ENCODE measurements around the gene TEX35.
"Not testable (repeated sequence)": the region's sequence is repeated elsewhere in the genome, so short reads cannot be mapped to it uniquely, and the experiment has no call there.

TEX35 gene

DNA sequence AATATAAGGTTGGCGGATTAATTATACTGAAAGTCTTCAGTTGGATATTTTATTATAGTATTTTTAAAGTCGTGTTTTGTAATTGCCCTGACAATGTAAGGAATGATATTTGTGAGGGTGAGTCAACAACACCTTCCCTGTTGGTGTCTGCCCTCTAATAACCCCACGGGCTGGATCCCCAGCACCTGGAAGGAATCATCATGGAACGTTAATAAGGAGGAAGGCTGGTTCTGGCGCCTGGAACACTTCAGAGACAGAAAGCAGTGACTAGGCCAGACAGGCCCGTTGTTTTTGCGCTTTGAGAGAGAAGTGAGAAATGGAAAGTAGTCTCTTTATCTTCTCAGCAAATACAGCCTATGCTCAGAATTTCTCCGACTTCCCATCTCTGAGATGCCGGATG lies 31.6 kb downstream of the TEX35 start:
- DNase-seq = no peak

DNA sequence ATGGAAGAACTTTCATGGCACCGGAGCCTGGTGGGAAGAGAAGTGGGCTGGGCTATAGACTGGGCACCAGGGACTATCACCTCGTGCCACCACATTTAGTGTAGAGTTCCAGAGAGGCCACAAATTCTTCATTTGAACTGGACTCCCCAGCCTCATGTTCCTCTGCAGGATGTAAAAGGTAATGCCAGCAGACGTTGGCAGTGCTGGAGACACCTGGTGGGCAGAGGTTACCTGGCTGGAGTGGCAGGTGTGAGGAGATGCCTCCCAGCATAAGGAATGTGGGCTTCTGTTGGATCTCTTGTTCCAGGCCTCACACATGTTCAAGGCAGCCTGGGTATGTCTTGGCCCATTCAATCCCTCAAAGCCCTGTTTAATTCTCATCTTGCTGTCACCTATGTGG lies 35.2 kb downstream of the TEX35 start:
- DNase-seq = no peak

DNA sequence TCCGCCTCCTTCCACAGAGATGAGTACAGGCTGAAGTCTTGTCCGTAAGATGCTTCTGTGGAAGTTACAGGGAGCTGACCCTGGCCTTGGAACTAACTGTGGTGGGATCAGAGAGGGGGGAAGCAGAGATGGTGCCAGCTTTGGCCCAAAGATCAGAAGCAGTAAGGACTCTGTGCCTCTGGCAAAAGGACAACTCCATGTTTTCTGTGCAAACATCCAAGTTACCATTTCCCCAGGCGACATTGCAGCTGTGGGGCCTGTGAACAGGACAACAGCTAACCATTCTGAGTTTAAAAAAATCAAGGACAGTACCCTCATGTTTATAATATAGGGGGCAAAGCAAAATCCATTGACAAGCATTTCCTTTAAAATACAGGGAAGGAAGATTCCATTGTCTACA lies 38.4 kb downstream of the TEX35 start:
- no peak for DNase-seq

DNA sequence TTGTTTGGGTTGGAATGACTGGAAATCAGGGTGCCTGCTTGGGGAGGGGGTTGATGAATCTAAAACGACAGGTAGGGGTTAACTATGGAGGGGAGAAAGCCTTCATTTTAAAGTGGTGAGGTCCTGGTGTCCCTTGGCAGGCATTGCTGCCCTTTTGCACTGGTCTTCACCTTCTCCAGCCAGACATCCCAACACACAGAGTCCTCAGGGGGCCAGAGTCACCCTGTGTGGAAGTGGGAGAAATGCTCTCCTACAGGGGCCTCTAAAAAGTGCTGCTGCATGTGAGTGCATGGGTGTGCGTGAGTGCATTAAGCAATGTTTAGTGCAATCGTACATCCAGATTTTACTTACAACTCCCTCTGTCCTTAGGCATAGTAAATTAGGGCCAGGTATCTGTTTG lies 39.0 kb downstream of the TEX35 start:
- DNase-seq = no peak

DNA sequence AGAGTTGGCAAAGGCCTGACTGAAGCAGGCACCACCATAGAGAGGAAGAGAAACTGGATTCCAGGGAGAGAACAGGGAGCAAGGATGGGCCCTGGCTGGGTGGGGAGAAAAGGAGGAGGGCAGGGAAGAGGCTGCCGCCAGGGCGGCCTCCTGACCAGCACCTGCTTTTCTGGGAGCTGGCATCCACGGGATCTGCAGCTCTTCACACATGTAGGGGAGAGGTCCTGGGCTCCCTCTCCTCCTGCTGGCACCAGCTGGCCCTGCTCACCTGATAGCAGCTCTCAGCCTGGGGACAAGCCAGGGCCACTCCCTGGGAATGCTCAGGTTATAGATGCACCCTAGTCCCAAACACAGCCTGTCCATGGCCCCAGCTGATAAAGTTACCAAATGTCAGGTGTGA lies 39.9 kb downstream of the TEX35 start:
- DNase-seq = no peak

DNA sequence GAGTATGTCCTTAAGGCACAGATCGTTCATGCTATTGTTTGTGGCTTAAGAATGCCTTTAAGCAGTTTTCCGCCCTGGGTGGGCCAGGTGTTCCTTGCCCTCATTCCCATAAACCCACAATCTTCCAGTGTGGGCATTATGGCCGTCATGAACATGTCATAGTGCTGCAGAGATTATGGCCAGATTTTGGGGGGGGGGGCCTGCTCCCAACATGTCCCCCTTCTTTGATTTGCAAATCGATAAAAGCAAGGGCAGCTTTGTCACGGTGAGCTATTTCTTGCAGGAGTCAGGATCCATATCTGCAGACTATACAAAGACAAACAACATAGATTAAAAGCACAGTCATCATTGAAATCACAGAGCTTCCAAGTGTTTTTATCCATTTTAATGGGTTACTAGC lies 41.4 kb downstream of the TEX35 start:
- not testable (repeated sequence) for DNase-seq

DNA sequence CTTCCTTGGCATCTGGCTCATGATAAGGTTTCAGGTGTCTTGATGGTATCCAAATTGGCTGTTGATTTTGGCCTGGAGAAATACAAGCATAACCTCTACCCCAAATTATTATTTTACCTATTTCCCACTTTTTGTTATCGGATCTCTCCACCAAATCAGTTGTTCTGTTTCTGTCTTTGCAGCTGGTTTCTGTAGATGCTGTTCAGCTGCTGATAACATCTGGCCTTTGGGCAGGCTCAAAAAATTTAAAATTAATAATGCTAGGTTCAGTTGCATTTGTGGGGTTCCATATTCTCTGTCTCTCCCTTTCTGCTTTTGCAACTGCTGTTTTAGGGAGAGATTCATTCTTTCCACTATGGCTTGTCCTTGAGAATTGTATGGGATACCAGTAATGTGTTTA lies 42.7 kb downstream of the TEX35 start:
- not testable (repeated sequence) for DNase-seq

DNA sequence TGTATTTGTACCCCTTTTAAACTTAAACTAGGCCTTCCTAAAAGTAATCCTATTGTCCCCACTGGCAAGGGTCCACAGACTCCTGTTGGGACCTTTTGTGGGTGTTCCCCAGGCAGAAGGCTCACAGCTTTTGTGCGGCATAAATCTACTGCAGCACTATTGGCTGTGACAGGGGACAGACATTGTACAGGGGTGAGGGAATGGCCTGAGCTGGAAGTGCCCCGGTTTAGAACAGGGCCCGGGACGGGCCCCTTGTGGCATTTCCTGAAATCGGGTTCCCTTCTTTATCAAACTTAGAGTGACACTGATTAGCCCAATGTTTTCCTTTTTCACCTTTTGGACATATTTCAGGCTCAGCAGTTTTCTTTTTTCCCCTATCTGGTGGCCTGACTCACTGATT lies 45.9 kb downstream of the TEX35 start:
- not testable (repeated sequence) for DNase-seq

DNA sequence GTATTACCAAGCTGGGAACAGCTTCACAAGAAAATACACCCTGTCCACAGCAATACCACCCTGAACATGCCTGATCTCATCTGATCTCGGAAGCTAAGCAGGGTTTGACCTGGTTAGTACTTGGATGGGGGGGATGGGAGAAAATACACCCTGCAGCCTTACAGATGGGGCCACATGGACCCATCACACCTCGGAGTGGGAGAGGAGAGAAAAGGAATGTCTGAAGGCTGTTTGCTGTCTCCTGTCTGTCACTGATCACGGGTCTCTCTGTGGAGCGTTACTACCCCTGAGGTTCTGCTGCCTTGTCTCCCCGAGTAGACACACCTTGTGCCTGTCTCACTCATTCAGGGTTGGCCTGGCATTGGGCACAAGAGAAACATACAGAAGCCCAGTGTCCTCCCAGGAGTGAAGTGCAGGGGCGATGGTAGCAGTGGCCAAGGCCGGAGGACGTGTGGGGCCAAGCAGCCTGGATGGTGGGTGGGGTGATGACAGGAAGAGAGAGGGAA lies 48.0 kb downstream of the TEX35 start:
- no peak for DNase-seq

DNA sequence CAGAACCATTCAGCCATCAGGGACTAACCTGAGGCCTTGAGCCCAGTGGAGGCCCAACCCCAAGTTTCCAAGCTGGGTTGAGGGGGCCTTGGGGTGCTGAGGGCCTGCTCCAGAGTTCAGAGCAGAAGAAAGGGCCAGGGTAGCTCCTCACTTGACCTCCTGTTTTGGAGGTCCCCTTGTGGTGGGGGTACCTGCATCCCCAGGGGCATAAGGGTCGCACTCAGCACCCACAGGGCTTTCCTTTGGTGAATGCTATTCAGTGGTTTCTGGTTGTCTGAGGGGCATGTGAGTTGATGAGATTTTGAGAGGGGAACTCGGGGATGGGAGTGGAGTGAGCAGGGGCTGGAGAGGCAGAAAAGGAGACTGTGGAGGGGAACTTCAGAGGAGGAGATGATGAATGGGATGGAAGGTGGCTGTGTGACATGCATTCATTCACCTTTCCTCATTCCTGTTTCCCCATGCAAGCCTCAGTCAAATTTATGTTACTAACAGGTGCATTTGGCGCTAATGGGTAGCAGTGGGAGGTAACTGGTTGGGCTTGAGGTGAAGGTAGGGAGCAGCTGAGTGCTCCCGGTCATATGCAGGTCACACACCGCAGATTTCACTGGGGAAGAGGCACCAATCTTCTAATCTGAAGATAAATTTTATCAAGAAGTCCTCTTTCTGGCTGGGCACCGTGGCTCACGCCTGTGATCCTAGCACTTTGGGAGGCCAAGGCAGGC lies 50.4 kb downstream of the TEX35 start:
- no peak for DNase-seq

DNA sequence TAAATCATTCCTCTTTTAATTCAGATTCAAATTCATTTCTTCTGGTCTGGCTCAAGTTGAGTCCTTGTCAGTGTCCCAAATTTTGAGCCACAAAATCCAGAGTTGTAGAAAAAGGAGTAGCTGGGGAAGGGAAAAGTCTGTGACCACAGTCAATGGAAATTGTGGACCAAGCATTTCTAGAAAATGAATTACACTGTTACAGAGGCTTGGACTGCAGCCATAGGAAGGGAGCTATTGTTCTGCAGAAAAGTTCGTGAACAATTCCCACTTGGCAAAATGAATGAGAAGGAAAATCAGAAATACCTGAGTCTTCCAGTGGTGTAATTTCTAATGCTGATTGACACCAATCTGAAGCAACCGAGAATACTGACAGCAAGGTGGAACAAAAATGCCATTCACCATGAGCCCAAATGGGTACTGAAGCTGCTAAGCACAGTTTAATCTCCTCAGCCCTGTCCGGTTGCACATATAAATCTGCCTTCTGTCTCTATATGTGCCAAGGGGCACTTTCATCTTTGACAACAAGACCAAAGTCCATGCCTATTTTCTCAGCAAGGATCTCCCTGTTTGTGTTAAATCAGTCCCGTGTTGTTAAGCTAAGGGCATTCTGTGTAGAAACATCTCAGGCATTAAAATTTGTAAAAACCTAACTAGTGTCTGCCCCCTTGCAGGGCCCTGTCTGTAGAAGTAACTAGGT lies 51.3 kb downstream of the TEX35 start:
- DNase-seq = no peak

DNA sequence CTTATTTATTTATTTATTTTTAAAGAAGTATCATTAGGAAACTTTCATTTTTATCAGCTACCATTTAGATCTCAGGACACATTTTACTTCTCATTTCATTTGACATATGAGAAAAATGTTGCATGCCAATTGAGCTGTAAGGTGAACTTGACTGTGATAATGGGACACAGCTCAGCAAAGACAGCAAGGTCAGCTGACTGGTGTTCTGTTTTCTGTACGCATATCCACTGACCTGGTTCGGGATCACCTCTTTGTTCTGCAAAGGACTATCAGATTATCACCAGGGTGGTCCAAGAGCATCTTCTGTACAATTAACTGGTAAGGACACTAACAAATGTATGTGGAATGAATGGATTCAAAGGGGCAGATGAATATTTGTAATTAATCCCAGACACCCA lies 51.9 kb downstream of the TEX35 start:
- no peak for DNase-seq

DNA sequence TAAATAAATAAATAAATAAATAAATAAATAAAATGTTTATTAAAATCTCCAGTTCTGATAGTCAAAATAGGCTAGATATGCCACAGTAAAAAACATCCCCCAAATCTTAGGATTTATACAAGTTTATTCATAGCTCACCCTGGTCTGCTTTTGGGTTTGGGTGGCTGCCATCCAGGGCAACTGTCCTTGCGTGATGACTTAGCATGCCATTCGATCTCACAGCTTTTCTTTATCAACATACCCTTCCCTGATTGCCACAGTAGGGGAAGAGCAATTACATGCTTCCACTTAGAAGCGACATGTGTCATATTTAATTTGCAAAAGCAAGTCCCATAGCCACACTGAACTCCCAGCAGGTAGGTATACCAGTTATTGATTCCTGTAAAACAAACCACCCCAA lies 52.7 kb downstream of the TEX35 start:
- DNase-seq = no peak

DNA sequence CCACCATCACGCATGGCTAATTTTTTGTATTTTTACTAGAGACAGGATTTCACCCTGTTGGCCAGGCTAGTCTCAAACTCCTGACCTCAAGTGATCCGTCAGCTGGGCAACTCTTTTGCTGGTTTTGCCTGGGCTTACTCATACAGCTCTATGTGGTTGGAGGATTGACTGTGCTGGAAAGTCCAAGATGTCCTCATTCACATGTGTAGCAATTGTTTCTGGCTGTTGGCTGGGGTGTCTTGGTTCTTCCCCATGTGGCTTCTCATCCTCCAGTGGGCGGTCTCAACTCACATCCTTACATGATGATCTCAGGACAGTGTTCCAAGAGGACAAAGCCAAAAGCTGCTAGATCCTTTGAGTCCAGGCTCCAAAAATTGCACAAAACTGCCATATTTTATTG lies 53.3 kb downstream of the TEX35 start:
- no peak for DNase-seq

DNA sequence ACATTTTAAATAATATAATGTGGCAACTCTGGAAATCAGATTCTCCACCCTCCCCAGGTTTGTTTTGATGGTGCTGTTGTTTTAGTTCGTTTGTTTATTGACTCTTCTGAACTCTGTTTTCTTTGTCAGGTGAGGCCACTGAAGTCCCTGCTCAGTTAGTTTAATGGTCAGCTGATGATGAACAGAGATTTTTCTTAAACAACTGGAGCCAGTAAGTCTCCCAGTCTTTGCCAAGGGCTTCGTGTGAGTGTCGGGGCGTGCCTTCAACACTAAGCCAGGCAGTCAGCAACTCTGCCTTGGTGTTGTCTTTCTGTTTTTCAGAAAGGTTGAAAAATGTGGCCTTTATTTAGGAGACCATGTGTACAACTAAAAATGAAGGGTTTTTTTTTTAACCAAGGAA lies 58.9 kb downstream of the TEX35 start:
- DNase-seq = no peak

Measured in NCI-H510A (cell line).